ENCODE measurements around the gene THNSL1. TPM values are rescaled to one million over a fixed set of nuclear protein-coding genes. Genes with fewer than 3 reads are reported as not detected.
"Not testable (repeated sequence)": the region's sequence is repeated elsewhere in the genome, so short reads cannot be mapped to it uniquely, and the experiment has no call there.

THNSL1 gene
- total and polyA plus RNA-seq, 2 donors from 2014 or later, result 5.4 to 7.9 TPM

- no peak for FAIRE-seq
- H3K4me1 ChIP-seq (ENCODE audit: control insufficient read depth in 2 of 3, insufficient read depth in 2 of 3, low read depth in 1 of 3, low read length in 3 of 3), result no peaks in the 10 kb centered on the region
- no peaks in the 10 kb centered on the region for H3K36me3 ChIP-seq (ENCODE audit: control insufficient read depth in 2 of 3, insufficient read depth in 3 of 3, low read length in 3 of 3)
- no peak overlapping the region for H3K27ac ChIP-seq (ENCODE audit: low read depth in 2 of 2, low read length in 2 of 2)
- H3K9ac ChIP-seq (ENCODE audit: low read length in 3 of 3), result no peak overlapping the region
- no peaks in the 10 kb centered on the region for H3K9me3 ChIP-seq (ENCODE audit: control insufficient read depth in 2 of 3, insufficient read depth in 1 of 3, low read length in 3 of 3)
- no peak for DNase-seq
- intact Hi-C loops (cut with DNase I), result no loop called here
- no peak for TF ChIP-seq CTCF (IDR thresholded peaks at IDR 0.05; ENCODE audit: borderline replicate concordance, extremely low read depth, insufficient read depth)
- no peaks in the 10 kb centered on the region for H3K27me3 ChIP-seq (ENCODE audit: control insufficient read depth, insufficient read depth, low read length)
- no peak overlapping the region for H3K4me3 ChIP-seq (ENCODE audit: low read length in 3 of 3)
Observed at GRCh38 chr10:24995072-24995471, 21.3 kb upstream of the THNSL1 start.

- intact Hi-C loops (cut with DNase I), result no loop called here
- no peaks in the 10 kb centered on the region for H3K4me1 ChIP-seq (ENCODE audit: control insufficient read depth in 2 of 3, insufficient read depth in 2 of 3, low read depth in 1 of 3, low read length in 3 of 3)
- FAIRE-seq, result no peak
- no peak for DNase-seq
- no peak overlapping the region for H3K4me3 ChIP-seq (ENCODE audit: low read length in 3 of 3)
- TF ChIP-seq CTCF (IDR thresholded peaks at IDR 0.05; ENCODE audit: borderline replicate concordance, extremely low read depth, insufficient read depth), result no peak
- H3K27ac ChIP-seq (ENCODE audit: low read depth in 2 of 2, low read length in 2 of 2), result no peak overlapping the region
- H3K36me3 ChIP-seq (ENCODE audit: control insufficient read depth in 2 of 3, insufficient read depth in 3 of 3, low read length in 3 of 3), result no peaks in the 10 kb centered on the region
- peaks cover 0 to 4% (median 0%) of the 10 kb centered on the region in 3 donors for H3K9me3 ChIP-seq (ENCODE audit: control insufficient read depth in 2 of 3, insufficient read depth in 1 of 3, low read length in 3 of 3)
- no peaks in the 10 kb centered on the region for H3K27me3 ChIP-seq (ENCODE audit: control insufficient read depth, insufficient read depth, low read length)
- H3K9ac ChIP-seq (ENCODE audit: low read length in 3 of 3), result no peak overlapping the region
Observed at GRCh38 chr10:24998044-24998443, 18.4 kb upstream of the THNSL1 start.

- H3K27me3 ChIP-seq (ENCODE audit: control insufficient read depth, insufficient read depth, low read length); H3K9me3 ChIP-seq (ENCODE audit: control insufficient read depth in 2 of 3, insufficient read depth in 1 of 3, low read length in 3 of 3); FAIRE-seq; H3K4me1 ChIP-seq (ENCODE audit: control insufficient read depth in 2 of 3, insufficient read depth in 2 of 3, low read depth in 1 of 3, low read length in 3 of 3); H3K4me3 ChIP-seq (ENCODE audit: low read length in 3 of 3); intact Hi-C loops (cut with DNase I); H3K9ac ChIP-seq (ENCODE audit: low read length in 3 of 3); H3K36me3 ChIP-seq (ENCODE audit: control insufficient read depth in 2 of 3, insufficient read depth in 3 of 3, low read length in 3 of 3); H3K27ac ChIP-seq (ENCODE audit: low read depth in 2 of 2, low read length in 2 of 2); DNase-seq: not testable (repeated sequence)
Observed at GRCh38 chr10:25011591-25011990, 4.8 kb upstream of the THNSL1 start.

GRCh38 chr10:25014579-25014978 is 1.8 kb upstream of the THNSL1 start:
- H3K4me3 ChIP-seq (ENCODE audit: low read length in 3 of 3), result no peak overlapping the region
- H3K9ac ChIP-seq (ENCODE audit: low read length in 3 of 3), result no peak overlapping the region
- peaks cover 0 to 15% (median 3%) of the 10 kb centered on the region in 3 donors for H3K4me1 ChIP-seq (ENCODE audit: control insufficient read depth in 2 of 3, insufficient read depth in 2 of 3, low read depth in 1 of 3, low read length in 3 of 3)
- no peak for TF ChIP-seq CTCF (IDR thresholded peaks at IDR 0.05; ENCODE audit: borderline replicate concordance, extremely low read depth, insufficient read depth)
- no peaks in the 10 kb centered on the region for H3K36me3 ChIP-seq (ENCODE audit: control insufficient read depth in 2 of 3, insufficient read depth in 3 of 3, low read length in 3 of 3)
- intact Hi-C loops (cut with DNase I), result no loop called here
- DNase-seq, result no peak
- no peaks in the 10 kb centered on the region for H3K27me3 ChIP-seq (ENCODE audit: control insufficient read depth, insufficient read depth, low read length)
- no peak overlapping the region for H3K27ac ChIP-seq (ENCODE audit: low read depth in 2 of 2, low read length in 2 of 2)
- FAIRE-seq, result no peak
- no peaks in the 10 kb centered on the region for H3K9me3 ChIP-seq (ENCODE audit: control insufficient read depth in 2 of 3, insufficient read depth in 1 of 3, low read length in 3 of 3)

Measured in kidney (tissue), 14 donors.